ENCODE measurements around the gene CLSTN2. TPM values are rescaled to one million over a fixed set of nuclear protein-coding genes. Genes with fewer than 3 reads are reported as not detected.

The CLSTN2 gene
- total and polyA plus RNA-seq, 4 donors, result 0.09 to 2.2 (median 0.55) TPM

DNA sequence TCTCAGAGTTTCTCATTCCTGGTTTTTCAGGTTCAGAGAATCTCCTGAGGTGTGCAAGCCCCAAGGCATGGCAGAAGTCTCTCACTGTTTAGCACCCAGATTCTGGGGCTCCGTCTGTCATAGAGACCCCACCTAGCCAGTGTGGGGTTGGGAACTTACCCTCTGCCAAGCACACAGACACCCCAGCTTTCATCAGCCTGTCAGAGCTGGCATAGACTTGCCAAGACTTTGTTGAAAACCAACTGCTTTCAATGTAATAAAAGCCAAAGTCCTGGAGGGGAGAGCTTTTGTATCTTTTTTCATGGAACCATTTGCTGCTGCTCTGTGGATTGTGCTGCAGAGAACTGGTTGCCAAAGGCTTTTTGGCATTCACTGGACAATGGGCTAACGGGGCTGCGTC is 401.5 kb downstream of the CLSTN2 start:
- WGBS, result 60% methylated on average over 3 of the region's 3 CpGs
- H3K4me1 ChIP-seq (ENCODE audit: control insufficient read depth in 4 of 4, insufficient read depth in 4 of 4, low read length in 3 of 4), result no peaks in the 10 kb centered on the region
- H3K36me3 ChIP-seq (ENCODE audit: control insufficient read depth in 4 of 4, insufficient read depth in 3 of 4, low read depth in 1 of 4, low read length in 3 of 4), result no peaks in the 10 kb centered on the region
- DNase-seq (ENCODE audit: low spot score), result no peak
- TF ChIP-seq ATF3 (IDR thresholded peaks at IDR 0.05), result no peak
- no peak for TF ChIP-seq GABPA (IDR thresholded peaks at IDR 0.05 in 1 of 2, conservative IDR thresholded peaks at IDR 0.05 in 1 of 2)
- TF ChIP-seq CTCF (IDR thresholded peaks at IDR 0.05; ENCODE audit: low read depth, low read length, missing input control), result no peak
- no peak for TF ChIP-seq TAF1 (conservative IDR thresholded peaks at IDR 0.05)
- TF ChIP-seq SP1 (IDR thresholded peaks at IDR 0.05), result no peak
- TF ChIP-seq, protein P1, sequence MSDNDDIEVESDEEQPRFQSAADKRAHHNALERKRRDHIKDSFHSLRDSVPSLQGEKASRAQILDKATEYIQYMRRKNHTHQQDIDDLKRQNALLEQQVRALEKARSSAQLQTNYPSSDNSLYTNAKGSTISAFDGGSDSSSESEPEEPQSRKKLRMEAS (IDR thresholded peaks at IDR 0.05), result no peak
- no peak for TF ChIP-seq NR2F2 (IDR thresholded peaks at IDR 0.05)
- TF ChIP-seq EGR1 (IDR thresholded peaks at IDR 0.05; ENCODE audit: low read depth in 2 of 2), result no peak
- no peak for TF ChIP-seq RXRA (IDR thresholded peaks at IDR 0.05)
- TF ChIP-seq FOXA2 (IDR thresholded peaks at IDR 0.05), result no peak
- TF ChIP-seq YY1 (IDR thresholded peaks at IDR 0.05), result no peak
- no peak for TF ChIP-seq JUND (IDR thresholded peaks at IDR 0.05)
- TF ChIP-seq REST (IDR thresholded peaks at IDR 0.05), result no peak
- no peak for TF ChIP-seq HNF4A (conservative IDR thresholded peaks at IDR 0.05)
- no peak overlapping the region for H3K27ac ChIP-seq (ENCODE audit: low read depth in 1 of 2, low read length in 2 of 2)
- H3K4me3 ChIP-seq (ENCODE audit: low read depth in 1 of 3, low read length in 3 of 3), result no peak overlapping the region
- no peaks in the 10 kb centered on the region for H3K27me3 ChIP-seq (ENCODE audit: control insufficient read depth in 4 of 4, insufficient read depth in 4 of 4, low read length in 3 of 4)
- no peaks in the 10 kb centered on the region for H3K9me3 ChIP-seq (ENCODE audit: control insufficient read depth in 4 of 4, low read length in 3 of 4)
- H3K9ac ChIP-seq (ENCODE audit: low read depth in 1 of 2, low read length in 2 of 2), result no peak overlapping the region

- Histone ChIP-seq H3K9me3 (ENCODE audit: control insufficient read depth in 4 of 4, low read length in 3 of 4) (no peaks in the 10 kb centered on the region), H3K9ac (ENCODE audit: low read depth in 1 of 2, low read length in 2 of 2) (no peak overlapping the region), H3K27ac (ENCODE audit: low read depth in 1 of 2, low read length in 2 of 2) (no peak overlapping the region), H3K4me3 (ENCODE audit: low read depth in 1 of 3, low read length in 3 of 3) (no peak overlapping the region), H3K36me3 (ENCODE audit: control insufficient read depth in 4 of 4, insufficient read depth in 3 of 4, low read depth in 1 of 4, low read length in 3 of 4) (no peaks in the 10 kb centered on the region), H3K4me1 (ENCODE audit: control insufficient read depth in 4 of 4, insufficient read depth in 4 of 4, low read length in 3 of 4) (no peaks in the 10 kb centered on the region), H3K27me3 (ENCODE audit: control insufficient read depth in 4 of 4, insufficient read depth in 4 of 4, low read length in 3 of 4) (no peaks in the 10 kb centered on the region)
- no peak for DNase-seq (ENCODE audit: low spot score)
- no peak for TF ChIP-seq NR2F2 (IDR thresholded peaks at IDR 0.05)
- TF ChIP-seq TAF1 (conservative IDR thresholded peaks at IDR 0.05), result no peak
- no peak for TF ChIP-seq ZBTB33 (IDR thresholded peaks at IDR 0.05)
- TF ChIP-seq EGR1 (IDR thresholded peaks at IDR 0.05; ENCODE audit: low read depth in 2 of 2), result no peak
- no peak for TF ChIP-seq HNF4G (IDR thresholded peaks at IDR 0.05)
- 87% methylated on average over 6 of the region's 6 CpGs for WGBS
These were observed 403.9 kb downstream of the CLSTN2 start for GRCh38 chr3:140338916-140339315.
